ENCODE results near the gene ZKSCAN3. TPM values are rescaled to one million over a fixed set of nuclear protein-coding genes. Genes with fewer than 3 reads are reported as not detected.
"Not testable (repeated sequence)": the region's sequence is repeated elsewhere in the genome, so short reads cannot be mapped to it uniquely, and the experiment has no call there.

ZKSCAN3 gene
- total RNA-seq, 1 donor from 2014 or later, result 12.1 TPM

GRCh38 chr6:28400122-28400451, 50.3 kb downstream of the ZKSCAN3 start:
- TF ChIP-seq, protein P1, sequence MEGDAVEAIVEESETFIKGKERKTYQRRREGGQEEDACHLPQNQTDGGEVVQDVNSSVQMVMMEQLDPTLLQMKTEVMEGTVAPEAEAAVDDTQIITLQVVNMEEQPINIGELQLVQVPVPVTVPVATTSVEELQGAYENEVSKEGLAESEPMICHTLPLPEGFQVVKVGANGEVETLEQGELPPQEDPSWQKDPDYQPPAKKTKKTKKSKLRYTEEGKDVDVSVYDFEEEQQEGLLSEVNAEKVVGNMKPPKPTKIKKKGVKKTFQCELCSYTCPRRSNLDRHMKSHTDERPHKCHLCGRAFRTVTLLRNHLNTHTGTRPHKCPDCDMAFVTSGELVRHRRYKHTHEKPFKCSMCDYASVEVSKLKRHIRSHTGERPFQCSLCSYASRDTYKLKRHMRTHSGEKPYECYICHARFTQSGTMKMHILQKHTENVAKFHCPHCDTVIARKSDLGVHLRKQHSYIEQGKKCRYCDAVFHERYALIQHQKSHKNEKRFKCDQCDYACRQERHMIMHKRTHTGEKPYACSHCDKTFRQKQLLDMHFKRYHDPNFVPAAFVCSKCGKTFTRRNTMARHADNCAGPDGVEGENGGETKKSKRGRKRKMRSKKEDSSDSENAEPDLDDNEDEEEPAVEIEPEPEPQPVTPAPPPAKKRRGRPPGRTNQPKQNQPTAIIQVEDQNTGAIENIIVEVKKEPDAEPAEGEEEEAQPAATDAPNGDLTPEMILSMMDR (IDR thresholded peaks at IDR 0.05; ENCODE audit: unreplicated experiment), result no peak
- no peaks in the 10 kb centered on the region for H3K9me3 Mint-ChIP-seq
- no peak for DNase-seq (ENCODE audit: low spot score in 2 of 2, unreplicated experiment in 2 of 2)
- H3K4me1 Mint-ChIP-seq, result peaks cover 40% of the 10 kb centered on the region
- H3K27ac Mint-ChIP-seq, result peak overlapping the region; percentile 88
- peaks cover 15% of the 10 kb centered on the region for H3K36me3 Mint-ChIP-seq
- H3K27me3 Mint-ChIP-seq (ENCODE audit: low read depth), result peaks cover 36% of the 10 kb centered on the region
- H3K4me3 Mint-ChIP-seq, result peak overlapping the region; percentile 96

- Mint-ChIP-seq H3K9me3 (no peaks in the 10 kb centered on the region), H3K4me3 (peak overlapping the region; percentile 46)
Observed at GRCh38 chr6:28401172-28401571, 51.4 kb downstream of the ZKSCAN3 start.

GRCh38 chr6:28402197-28402596, 52.5 kb downstream of the ZKSCAN3 start:
- Mint-ChIP-seq H3K27ac (no peak overlapping the region), H3K4me1 (peaks cover 21% of the 10 kb centered on the region), H3K9me3 (no peaks in the 10 kb centered on the region), H3K36me3 (peaks cover 6% of the 10 kb centered on the region), H3K27me3 (ENCODE audit: low read depth) (peaks cover 45% of the 10 kb centered on the region), H3K4me3 (no peak overlapping the region)
- TF ChIP-seq, protein P1 (IDR thresholded peaks at IDR 0.05; ENCODE audit: unreplicated experiment), result no peak
- DNase-seq (ENCODE audit: low spot score in 2 of 2, unreplicated experiment in 2 of 2), result no peak

More at GRCh38 chr6:28401172-28401571, 51.4 kb downstream of the ZKSCAN3 start:
- no peak for DNase-seq (ENCODE audit: low spot score in 2 of 2, unreplicated experiment in 2 of 2)
- Mint-ChIP-seq H3K36me3 (peaks cover 13% of the 10 kb centered on the region), H3K27me3 (ENCODE audit: low read depth) (peaks cover 40% of the 10 kb centered on the region), H3K27ac (no peak overlapping the region), H3K4me1 (peaks cover 31% of the 10 kb centered on the region)
- TF ChIP-seq, protein P1 (IDR thresholded peaks at IDR 0.05; ENCODE audit: unreplicated experiment), result no peak

DNA sequence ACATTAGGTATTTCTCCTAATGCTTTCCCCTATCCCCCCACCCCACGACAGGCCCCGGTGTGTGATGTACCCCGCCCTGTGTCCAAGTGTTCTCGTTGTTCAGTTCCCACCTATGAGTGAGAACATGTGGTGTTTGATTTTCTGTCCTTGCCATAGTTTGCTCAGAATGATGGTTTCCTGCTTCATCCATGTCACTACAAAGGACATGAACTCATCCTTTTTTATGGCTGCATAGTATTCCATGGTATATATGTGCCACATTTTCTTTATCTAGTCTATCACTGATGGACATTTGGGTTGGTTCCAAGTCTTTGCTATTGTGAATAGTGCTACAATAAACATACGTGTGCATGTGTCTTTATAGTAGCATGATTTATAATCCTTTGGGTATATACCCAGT, 54.2 kb downstream of the ZKSCAN3 start:
- not testable (repeated sequence) for DNase-seq (ENCODE audit: low spot score in 2 of 2, unreplicated experiment in 2 of 2); H3K4me3 Mint-ChIP-seq; H3K9me3 Mint-ChIP-seq; H3K27ac Mint-ChIP-seq; H3K36me3 Mint-ChIP-seq; H3K4me1 Mint-ChIP-seq
- peaks cover 53% of the 10 kb centered on the region for H3K27me3 Mint-ChIP-seq (ENCODE audit: low read depth)

DNA sequence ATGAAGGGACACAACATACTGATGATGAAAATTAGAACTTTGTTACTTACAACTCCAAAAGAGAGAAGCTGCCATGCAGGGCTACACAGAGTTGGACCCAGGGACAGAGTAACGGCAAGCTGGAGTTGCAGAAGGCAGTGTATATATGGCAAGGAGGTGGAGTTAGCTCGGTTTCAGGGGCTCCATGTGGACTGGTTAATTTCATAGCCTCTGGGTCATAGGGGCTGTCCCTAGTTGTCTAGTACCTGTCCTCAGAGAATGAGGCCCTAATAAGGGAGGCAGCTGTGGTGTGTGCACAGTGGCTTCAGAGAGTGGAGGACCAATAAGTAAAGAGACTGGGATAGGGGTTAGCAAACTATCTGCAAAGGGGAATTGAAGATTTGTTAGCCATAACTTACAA, 57.7 kb downstream of the ZKSCAN3 start:
- H3K9me3 Mint-ChIP-seq, result peaks cover 29% of the 10 kb centered on the region

GRCh38 chr6:28408076-28408802, 58.5 kb downstream of the ZKSCAN3 start:
- H3K27me3 Mint-ChIP-seq (ENCODE audit: low read depth), result peaks cover 40% of the 10 kb centered on the region
- H3K27ac Mint-ChIP-seq, result no peak overlapping the region
- TF ChIP-seq, protein P1 (IDR thresholded peaks at IDR 0.05; ENCODE audit: unreplicated experiment), result no peak
- DNase-seq (ENCODE audit: low spot score in 2 of 2, unreplicated experiment in 2 of 2), result no peak
- H3K4me1 Mint-ChIP-seq, result no peaks in the 10 kb centered on the region
- H3K4me3 Mint-ChIP-seq, result no peak overlapping the region
- H3K9me3 Mint-ChIP-seq, result peaks cover 29% of the 10 kb centered on the region
- peaks cover 5% of the 10 kb centered on the region for H3K36me3 Mint-ChIP-seq

More for the DNA sequence above, 57.7 kb downstream of the ZKSCAN3 start:
- no peak for DNase-seq (ENCODE audit: low spot score in 2 of 2, unreplicated experiment in 2 of 2)
- TF ChIP-seq, protein P1 (IDR thresholded peaks at IDR 0.05; ENCODE audit: unreplicated experiment), result no peak
- peaks cover 48% of the 10 kb centered on the region for H3K27me3 Mint-ChIP-seq (ENCODE audit: low read depth)
- H3K4me3 Mint-ChIP-seq, result no peak overlapping the region
- no peaks in the 10 kb centered on the region for H3K4me1 Mint-ChIP-seq
- peaks cover 5% of the 10 kb centered on the region for H3K36me3 Mint-ChIP-seq
- H3K27ac Mint-ChIP-seq, result no peak overlapping the region
